Spinal cord (tissue), 10 donors: ENCODE data around the gene TIMP2. TPM values are rescaled to one million over a fixed set of nuclear protein-coding genes. Genes with fewer than 3 reads are reported as not detected.

Source experiments
- DNase-seq, 6 donors: peaks; one replicate each; pipeline versions ENCODE4 v3.0.0 to v3.0.0-alpha.2; 2013 to 2015; ENCODE audit warnings: low spot score in 6 of 6, low read depth in 4 of 6
- H3K27ac ChIP-seq: one replicate; pipeline ENCODE4 v1.5.1; 2013; ENCODE audit warnings: low read depth, low read length, control low read depth
- H3K27me3 ChIP-seq: one replicate; pipeline ENCODE4 v1.6.1; 2013; ENCODE audit warnings: low read length; ENCODE audit not compliant: control insufficient read depth, insufficient read depth
- H3K36me3 ChIP-seq: one replicate; pipeline ENCODE4 v1.6.1; 2013; ENCODE audit warnings: low read length; ENCODE audit not compliant: control insufficient read depth, insufficient read depth
- H3K4me1 ChIP-seq: one replicate; pipeline ENCODE4 v1.6.1; 2013; ENCODE audit warnings: low read length; ENCODE audit not compliant: control insufficient read depth, insufficient read depth
- H3K4me3 ChIP-seq: one replicate; pipeline ENCODE4 v1.5.1; 2013; ENCODE audit warnings: low read depth, low read length, control low read depth
- H3K9me3 ChIP-seq: one replicate; pipeline ENCODE4 v1.6.1; 2013; ENCODE audit warnings: low read length; ENCODE audit not compliant: control insufficient read depth, insufficient read depth
- WGBS: methylation state at CpG from one replicate; pipeline ENCODE4 v1.1.5; 2013; ENCODE audit warnings: missing lambda C conversion rate; ENCODE audit not compliant: insufficient coverage; 5-methylcytosine and 5-hydroxymethylcytosine counted together
- polyA plus RNA-seq, 2 donors: library from polyadenylated mRNA; unstranded; fragments of 120-200 nt; gene quantifications; one replicate each; pipeline ENCODE4 v1.2.1, GENCODE V29; 2013; ENCODE audit not compliant: insufficient read length in 2 of 2
- total RNA-seq, 2 donors: library from RNA; depleted of rRNA in 1 of 2; stranded (reverse); fragments of 120-200 nt in 1 of 2; fragments of >200 nt in 1 of 2; gene quantifications; one replicate each; pipeline versions ENCODE4 v1.2.3 to v1.2.4, GENCODE V29; 2013 to 2014
- donor health status: healthy.

TIMP2 gene
- total and polyA plus RNA-seq, 4 donors, result 139 to 417 (median 288) TPM

DNA sequence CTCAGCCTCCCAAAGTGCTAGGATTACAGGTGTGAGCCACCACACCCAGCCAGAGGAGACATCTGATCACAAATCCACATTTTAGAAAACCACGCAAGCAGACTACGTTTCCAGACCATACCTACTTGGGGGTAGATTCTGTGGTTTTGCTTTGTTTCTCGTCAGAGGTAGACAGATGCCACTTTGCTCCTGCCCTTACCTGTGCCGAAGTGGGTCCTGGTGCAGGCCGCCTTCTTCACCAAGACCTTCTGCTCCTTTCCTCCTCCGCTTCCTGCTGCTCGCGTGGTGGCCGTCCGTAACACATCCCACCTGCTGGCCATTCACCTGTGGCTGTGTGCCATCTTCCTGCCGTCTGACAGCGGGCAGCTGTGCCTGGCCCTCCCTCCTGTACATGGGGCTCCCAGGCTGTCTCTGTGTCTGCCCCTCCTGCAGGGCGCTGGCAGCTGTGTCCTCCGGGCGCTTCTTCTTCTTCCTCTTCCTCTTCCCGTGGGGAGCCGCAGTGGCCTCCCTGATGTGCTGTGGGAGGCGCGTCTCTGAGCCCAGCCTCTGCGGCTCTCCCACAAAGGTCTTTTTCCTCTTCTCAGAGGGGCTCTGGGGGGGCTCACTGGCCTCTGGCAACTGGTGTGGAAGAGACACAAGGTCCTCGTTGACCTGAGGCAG lies 121.9 kb downstream of the TIMP2 start:
- no peak for DNase-seq
- Histone ChIP-seq H3K36me3 (peaks cover 80% of the 10 kb centered on the region), H3K4me3 (no peak overlapping the region), H3K27ac (no peak overlapping the region), H3K9me3 (no peaks in the 10 kb centered on the region), H3K4me1 (peaks cover 8% of the 10 kb centered on the region), H3K27me3 (no peaks in the 10 kb centered on the region)
- 94% methylated on average over 15 of the region's 21 CpGs for WGBS

Other genes starting within 250 kb of the TIMP2 start
- 10 to 100 TPM; 28.1 to 34.7 TPM for gene CYTH1, start 143.1 kb downstream of the TIMP2 start, total RNA-seq
- 10 to 100 TPM; 50.1 to 50.4 TPM for gene CYTH1, start 143.1 kb downstream of the TIMP2 start, polyA plus RNA-seq
- 10 to 100 TPM; 22.5 to 30.7 TPM for gene USP36, start 84.6 kb downstream of the TIMP2 start, total RNA-seq
- 10 to 100 TPM; 34.8 to 41.0 TPM for gene USP36, start 84.6 kb downstream of the TIMP2 start, polyA plus RNA-seq
- 1 to 10 TPM; 3.1 to 3.3 TPM for gene CEP295NL, start 22.2 kb downstream of the TIMP2 start, total RNA-seq
- 1 to 10 TPM in 1 of 2 donors, under 1 TPM in 1; 0.27 to 3.2 TPM for gene CEP295NL, start 22.2 kb downstream of the TIMP2 start, polyA plus RNA-seq
- gene LGALS3BP, start 54.5 kb upstream of the TIMP2 start, total RNA-seq, result 100 to 1,000 TPM in 1 of 2 donors, 10 to 100 TPM in 1; 96.3 to 166 TPM
- 100 to 1,000 TPM in 1 of 2 donors, 10 to 100 TPM in 1; 83.0 to 116 TPM for gene LGALS3BP, start 54.5 kb upstream of the TIMP2 start, polyA plus RNA-seq
- gene CANT1, start 84.4 kb upstream of the TIMP2 start, total RNA-seq, result 10 to 100 TPM; 23.6 to 29.8 TPM
- gene CANT1, start 84.4 kb upstream of the TIMP2 start, polyA plus RNA-seq, result 10 to 100 TPM; 31.9 to 38.8 TPM
- gene C1QTNF1, start 98.8 kb upstream of the TIMP2 start, total RNA-seq, result 10 to 100 TPM in 1 of 2 donors, 1 to 10 TPM in 1; 9.0 to 15.5 TPM
- gene C1QTNF1, start 98.8 kb upstream of the TIMP2 start, polyA plus RNA-seq, result 1 to 10 TPM; 4.0 to 7.1 TPM
- 10 to 100 TPM; 15.3 to 16.5 TPM for gene ENGASE, start 149.4 kb upstream of the TIMP2 start, total RNA-seq
- gene ENGASE, start 149.4 kb upstream of the TIMP2 start, polyA plus RNA-seq, result 10 to 100 TPM; 27.9 to 32.6 TPM